SK-MEL-5 (cell line): ENCODE measurements around the gene DIAPH3. TPM values are rescaled to one million over a fixed set of nuclear protein-coding genes. Genes with fewer than 3 reads are reported as not detected.

ENCODE experiments used
- DNase-seq: peaks from one replicate; pipeline ENCODE4 v3.0.0-alpha.2; 2016; ENCODE audit warnings: low read depth, low spot score
- in situ Hi-C: cut with HindIII; loops from 2 replicates; pipeline ENCODE4 v1.10.0; 2016; ENCODE audit warnings: low sequenced_read_pairs, high pct_unique_total_duplicates, low pct_unique_long_range_greater_than_20kb
- total RNA-seq: library from RNA; depleted of rRNA; stranded (reverse); fragments of >200 nt; shearing (Covaris generic); gene quantifications from 2 replicates; pipeline ENCODE4 v1.2.3, GENCODE V29; 2014

Gene DIAPH3
- total RNA-seq, 1 experiment from 2014 or later, result 5.3 TPM

GRCh38 chr13:59873856-59874255, 289.9 kb downstream of the DIAPH3 start:
- DNase-seq, result no peak
- in situ Hi-C loops, result no loop called here

GRCh38 chr13:59873309-59873708, 290.4 kb downstream of the DIAPH3 start:
- DNase-seq, result no peak
- in situ Hi-C loops, result no loop called here

- no peak for DNase-seq
- in situ Hi-C loops, result no loop called here
Measured at GRCh38 chr13:59867867-59868266, 295.9 kb downstream of the DIAPH3 start.

GRCh38 chr13:59865398-59865797, 298.3 kb downstream of the DIAPH3 start:
- DNase-seq, result no peak
- in situ Hi-C loops, result no loop called here

- DNase-seq, result no peak
- in situ Hi-C loops, result no loop called here
Measured at GRCh38 chr13:59863621-59864020, 300.1 kb downstream of the DIAPH3 start.

GRCh38 chr13:59861676-59862075, 302.1 kb downstream of the DIAPH3 start:
- in situ Hi-C loops, result no loop called here
- DNase-seq, result no peak

GRCh38 chr13:59856281-59856810, 307.4 kb downstream of the DIAPH3 start:
- in situ Hi-C loops, result no loop called here
- no peak for DNase-seq

GRCh38 chr13:59846845-59847620, 316.7 kb downstream of the DIAPH3 start:
- DNase-seq, result no peak
- in situ Hi-C loops, result no loop called here

- in situ Hi-C loops, result no loop called here
- no peak for DNase-seq
Measured at GRCh38 chr13:59843040-59843439, 320.7 kb downstream of the DIAPH3 start.

- in situ Hi-C loops, result no loop called here
- no peak for DNase-seq
Measured at GRCh38 chr13:59842507-59842906, 321.2 kb downstream of the DIAPH3 start.

GRCh38 chr13:59839186-59839585, 324.5 kb downstream of the DIAPH3 start:
- no peak for DNase-seq
- in situ Hi-C loops, result no loop called here

GRCh38 chr13:59837101-59837500, 326.6 kb downstream of the DIAPH3 start:
- in situ Hi-C loops, result no loop called here
- DNase-seq, result no peak

GRCh38 chr13:59835569-59835968, 328.2 kb downstream of the DIAPH3 start:
- DNase-seq, result no peak
- in situ Hi-C loops, result no loop called here

GRCh38 chr13:59834801-59835200, 328.9 kb downstream of the DIAPH3 start:
- DNase-seq, result no peak
- in situ Hi-C loops, result no loop called here

- DNase-seq, result peak; percentile 80
- in situ Hi-C loops, result no loop called here
Measured at GRCh38 chr13:59829690-59830089, 334.0 kb downstream of the DIAPH3 start.

- no peak for DNase-seq
- in situ Hi-C loops, result no loop called here
Measured at GRCh38 chr13:59823486-59823885, 340.2 kb downstream of the DIAPH3 start.

- no peak for DNase-seq
- in situ Hi-C loops, result no loop called here
Measured at GRCh38 chr13:59809564-59809963, 354.2 kb downstream of the DIAPH3 start.

GRCh38 chr13:59806801-59807200, 356.9 kb downstream of the DIAPH3 start:
- in situ Hi-C loops, result no loop called here

GRCh38 chr13:59801107-59801880, 362.4 kb downstream of the DIAPH3 start:
- in situ Hi-C loops, result no loop called here
- DNase-seq, result peak; percentile 52

More at GRCh38 chr13:59806801-59807200, 356.9 kb downstream of the DIAPH3 start:
- no peak for DNase-seq
